SU-DHL-6 (cell line): Measurements from ENCODE around the gene NOS3.

Experiments used
- CTCF ChIP-seq: fragments of 200-600 bp; sonication (generic); IDR thresholded peaks from one replicate; pipeline ENCODE4 v1.5.1; 2017; ENCODE audit warnings: antibody characterized with exemption, mild to moderate bottlenecking, low read length, moderate library complexity; ENCODE audit not compliant: insufficient read depth, poor library complexity, severe bottlenecking
- EZH2phosphoT487 ChIP-seq: fragments of 200-600 bp; sonication (generic), shearing (Covaris generic); conservative IDR thresholded peaks from 2 replicates; pipeline ENCODE4 v1.6.1; 2018; ENCODE audit warnings: mild to moderate bottlenecking, antibody characterized with exemption, low read length, moderate library complexity, mixed read lengths

- TF ChIP-seq CTCF (no peak), EZH2phosphoT487 (no peak)
These were observed 71.8 kb downstream of the NOS3 start for GRCh38 chr7:151062399-151063211.
